ENCODE results near the gene MEN1. TPM values are rescaled to one million over a fixed set of nuclear protein-coding genes. Genes with fewer than 3 reads are reported as not detected.

Gene MEN1
- total RNA-seq, 2 donors from 2014 or later = 27.9 to 45.5 TPM

GRCh38 chr11:64759131-64759721, 51.1 kb downstream of the MEN1 start:
- peak overlapping the region in 1 of 2 donors; percentile 3 for H3K4me3 ChIP-seq
- intact Hi-C loops (cut with DNase I) = no loop called here
- DNase-seq (ENCODE audit: low spot score) = no peak
- H3K27me3 ChIP-seq (replicated peaks; ENCODE audit: insufficient read depth) = no peaks in the 10 kb centered on the region
- H3K36me3 ChIP-seq = no peaks in the 10 kb centered on the region
- TF ChIP-seq POLR2AphosphoS5 (IDR thresholded peaks at IDR 0.05) (no peak), POLR2A (IDR thresholded peaks at IDR 0.05) (no peak), CTCF (IDR thresholded peaks at IDR 0.05) (no peak)
- H3K9me3 ChIP-seq = no peaks in the 10 kb centered on the region
- peaks cover 6% of the 10 kb centered on the region for H3K4me1 ChIP-seq (replicated peaks)
- WGBS = 54% methylated on average over 21 of the region's 21 CpGs
- peak overlapping the region; percentile 48 to 62 for H3K27ac ChIP-seq

DNA sequence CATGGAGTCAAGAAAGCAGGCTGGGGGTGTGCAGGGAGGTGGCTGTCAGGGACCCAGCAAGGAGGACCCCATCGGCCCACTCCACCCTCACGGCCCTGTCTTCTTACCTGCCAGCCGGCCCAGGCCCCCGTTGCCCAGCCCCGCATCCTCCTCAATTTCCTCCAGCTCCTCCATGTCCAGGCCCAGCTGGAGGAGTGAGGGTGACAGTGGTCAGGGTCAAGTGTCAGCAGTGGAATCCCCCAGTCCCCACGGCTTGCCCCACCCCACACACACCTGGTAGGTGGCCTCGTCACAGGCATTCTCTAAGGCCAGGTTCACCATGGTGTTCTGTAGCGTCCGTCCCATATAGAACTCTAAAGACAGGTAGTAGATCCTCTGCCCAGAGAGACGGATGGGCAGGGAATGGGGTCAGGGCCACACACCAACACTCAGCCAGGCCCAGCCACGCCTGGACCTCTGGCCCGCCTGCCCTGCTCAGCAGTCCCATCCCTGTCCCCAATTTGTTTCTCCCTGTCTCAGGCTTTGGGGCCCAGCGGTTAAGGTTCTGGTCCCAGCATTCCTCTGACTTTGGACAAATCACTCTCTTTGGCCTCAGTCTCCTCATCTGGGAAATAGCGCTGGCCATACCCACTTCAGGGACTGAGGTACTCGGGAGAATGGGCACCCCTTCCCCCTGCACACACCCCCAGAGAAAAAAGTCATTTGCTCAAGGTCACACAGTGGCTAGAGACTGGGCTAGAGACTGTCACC, 51.8 kb downstream of the MEN1 start:
- 89% methylated on average over 15 of the region's 15 CpGs for WGBS
- Histone ChIP-seq H3K27me3 (replicated peaks; ENCODE audit: insufficient read depth) (no peaks in the 10 kb centered on the region), H3K27ac (peak overlapping the region in 1 of 2 donors; percentile 48), H3K4me3 (no peak overlapping the region), H3K36me3 (no peaks in the 10 kb centered on the region), H3K4me1 (replicated peaks) (peaks cover 1% of the 10 kb centered on the region), H3K9me3 (no peaks in the 10 kb centered on the region)
- DNase-seq (ENCODE audit: low spot score) = no peak
- no peak for TF ChIP-seq POLR2AphosphoS5 (IDR thresholded peaks at IDR 0.05)
- TF ChIP-seq POLR2A (IDR thresholded peaks at IDR 0.05) = no peak
- no peak for TF ChIP-seq CTCF (IDR thresholded peaks at IDR 0.05)
- intact Hi-C loops (cut with DNase I) = no loop called here

GRCh38 chr11:64757549-64758329, 52.6 kb downstream of the MEN1 start:
- Histone ChIP-seq H3K36me3 (no peaks in the 10 kb centered on the region), H3K27ac (no peak overlapping the region), H3K9me3 (no peaks in the 10 kb centered on the region), H3K27me3 (replicated peaks; ENCODE audit: insufficient read depth) (no peaks in the 10 kb centered on the region), H3K4me1 (replicated peaks) (no peaks in the 10 kb centered on the region), H3K4me3 (no peak overlapping the region)
- TF ChIP-seq POLR2AphosphoS5 (IDR thresholded peaks at IDR 0.05) = no peak
- no peak for TF ChIP-seq POLR2A (IDR thresholded peaks at IDR 0.05)
- TF ChIP-seq CTCF (IDR thresholded peaks at IDR 0.05) = no peak
- 80% methylated on average over 14 of the region's 19 CpGs for WGBS
- intact Hi-C loops (cut with DNase I) = no loop called here
- no peak for DNase-seq (ENCODE audit: low spot score)

DNA sequence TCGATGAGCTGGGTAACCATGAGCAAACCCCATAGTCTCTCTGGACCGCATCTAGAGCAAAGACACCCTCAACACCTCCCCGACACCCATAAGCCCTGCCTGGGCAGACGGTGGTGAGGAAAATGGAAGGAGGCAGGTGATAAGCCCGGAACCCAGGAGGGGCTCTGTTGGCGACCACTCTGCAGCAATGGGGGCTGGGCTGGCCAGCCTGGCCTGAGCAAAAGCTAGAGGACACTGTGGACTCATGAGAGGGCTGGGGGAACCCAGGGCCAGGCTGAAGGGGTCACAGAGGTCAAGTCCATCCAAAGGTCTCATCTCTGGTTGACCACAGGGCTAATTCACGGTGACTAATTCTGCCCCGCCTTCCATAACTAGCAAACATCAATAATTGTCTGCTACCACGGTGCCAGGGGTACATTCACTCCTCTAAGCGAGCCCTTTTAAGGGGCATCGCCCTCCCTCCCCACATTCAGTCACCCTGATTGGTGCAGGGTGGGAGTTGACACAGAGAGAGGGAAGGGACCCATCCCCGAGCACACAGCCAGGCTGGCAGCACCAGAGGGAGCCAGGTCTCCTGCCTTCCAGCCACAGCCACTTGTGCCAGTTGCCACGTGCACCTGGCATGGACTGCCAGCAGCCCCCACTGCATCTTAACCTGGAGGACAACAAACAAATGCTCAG, 54.5 kb downstream of the MEN1 start:
- DNase-seq (ENCODE audit: low spot score) = no peak
- H3K9me3 ChIP-seq = no peaks in the 10 kb centered on the region
- TF ChIP-seq POLR2AphosphoS5 (IDR thresholded peaks at IDR 0.05) = no peak
- TF ChIP-seq POLR2A (IDR thresholded peaks at IDR 0.05) = no peak
- no peak for TF ChIP-seq CTCF (IDR thresholded peaks at IDR 0.05)
- H3K36me3 ChIP-seq = no peaks in the 10 kb centered on the region
- H3K4me1 ChIP-seq (replicated peaks) = no peaks in the 10 kb centered on the region
- no peak overlapping the region for H3K27ac ChIP-seq
- WGBS = 87% methylated on average over 11 of the region's 13 CpGs
- H3K4me3 ChIP-seq = no peak overlapping the region
- H3K27me3 ChIP-seq (replicated peaks; ENCODE audit: insufficient read depth) = no peaks in the 10 kb centered on the region
- intact Hi-C loops (cut with DNase I) = no loop called here
